Ishikawa (cell line): Measurements from ENCODE around the gene ADAMTS16.

Experiments
- CEBPB ChIP-seq: IDR thresholded peaks from 2 replicates; pipeline ENCODE4 v1.6.1; 2012
- CREB1 ChIP-seq: IDR thresholded peaks from 2 replicates; pipeline ENCODE4 v1.6.1; 2012; ENCODE audit warnings: low read depth
- EGR1 ChIP-seq: IDR thresholded peaks from 2 replicates; pipeline ENCODE4 v1.6.1; 2012
- EP300 ChIP-seq: IDR thresholded peaks from 2 replicates; pipeline ENCODE4 v1.6.1; 2012; ENCODE audit warnings: borderline replicate concordance
- FOXM1 ChIP-seq: IDR thresholded peaks from 2 replicates; pipeline ENCODE4 v1.6.1; 2012; ENCODE audit warnings: low read depth, borderline replicate concordance
- MAX ChIP-seq: IDR thresholded peaks from 2 replicates; pipeline ENCODE4 v1.6.1; 2012
- NFIC ChIP-seq: IDR thresholded peaks from 2 replicates; pipeline ENCODE4 v1.6.1; 2012
- RAD21 ChIP-seq: IDR thresholded peaks from 2 replicates; pipeline ENCODE4 v1.6.1; 2012; ENCODE audit warnings: low read depth
- REST ChIP-seq: IDR thresholded peaks from 2 replicates; pipeline ENCODE4 v1.6.1; 2012; ENCODE audit warnings: low read depth, mild to moderate bottlenecking
- TAF1 ChIP-seq: IDR thresholded peaks from 2 replicates; pipeline ENCODE4 v1.6.1; 2012; ENCODE audit warnings: low read depth, mild to moderate bottlenecking
- TCF12 ChIP-seq: IDR thresholded peaks from 2 replicates; pipeline ENCODE4 v1.6.1; 2012; ENCODE audit warnings: low read depth
- TEAD4 ChIP-seq: IDR thresholded peaks from 2 replicates; pipeline ENCODE4 v1.6.1; 2012
- USF1 ChIP-seq: IDR thresholded peaks from 2 replicates; pipeline ENCODE4 v1.6.1; 2012
- YY1 ChIP-seq: IDR thresholded peaks from 2 replicates; pipeline ENCODE4 v1.6.1; 2012; ENCODE audit warnings: low read depth
- ZBTB7A ChIP-seq: IDR thresholded peaks from 2 replicates; pipeline ENCODE4 v1.6.1; 2012; ENCODE audit warnings: low read depth

ADAMTS16 gene

GRCh38 chr5:5146530-5147160 lies 6.5 kb downstream of the ADAMTS16 start:
- TF ChIP-seq RAD21 (no peak), EGR1 (no peak), CREB1 (no peak), MAX (no peak), TAF1 (no peak), TCF12 (no peak), REST (no peak), FOXM1 (no peak), TEAD4 (no peak), ZBTB7A (no peak)

GRCh38 chr5:5149154-5149553 lies 9.0 kb downstream of the ADAMTS16 start:
- TF ChIP-seq REST (no peak), CEBPB (no peak)

- TF ChIP-seq TEAD4 (no peak), USF1 (no peak), CEBPB (no peak)
These were observed 10.5 kb downstream of the ADAMTS16 start for GRCh38 chr5:5150667-5151066.

GRCh38 chr5:5154733-5155132 lies 14.6 kb downstream of the ADAMTS16 start:
- no peak for TF ChIP-seq TAF1
- no peak for TF ChIP-seq EP300
- TF ChIP-seq REST, result no peak
- TF ChIP-seq MAX, result no peak
- no peak for TF ChIP-seq YY1
- no peak for TF ChIP-seq FOXM1

- TF ChIP-seq FOXM1, result no peak
- TF ChIP-seq REST, result no peak
- no peak for TF ChIP-seq EGR1
- no peak for TF ChIP-seq NFIC
- TF ChIP-seq EP300, result no peak
- TF ChIP-seq YY1, result no peak
- TF ChIP-seq TCF12, result no peak
- no peak for TF ChIP-seq ZBTB7A
- no peak for TF ChIP-seq CREB1
- TF ChIP-seq MAX, result no peak
- no peak for TF ChIP-seq TEAD4
- no peak for TF ChIP-seq TAF1
- no peak for TF ChIP-seq RAD21
- no peak for TF ChIP-seq CEBPB
- no peak for TF ChIP-seq USF1
These were observed 15.5 kb downstream of the ADAMTS16 start for GRCh38 chr5:5155617-5156016.
